ENCODE data around the gene ACOX1. TPM values are rescaled to one million over a fixed set of nuclear protein-coding genes. Genes with fewer than 3 reads are reported as not detected.

The ACOX1 gene
- total RNA-seq, 1 donor from 2014 or later: 36.1 TPM

- H3K4me1 Mint-ChIP-seq (ENCODE audit: unreplicated experiment): no peaks in the 10 kb centered on the region
- no peak for DNase-seq (ENCODE audit: low spot score)
- peak overlapping the region; percentile 79 for H3K4me3 Mint-ChIP-seq (ENCODE audit: unreplicated experiment)
- TF ChIP-seq CTCF (IDR thresholded peaks at IDR 0.05; ENCODE audit: unreplicated experiment): no peak
- no peak overlapping the region for H3K27ac Mint-ChIP-seq (ENCODE audit: unreplicated experiment)
- no peaks in the 10 kb centered on the region for H3K9me3 Mint-ChIP-seq (ENCODE audit: unreplicated experiment)
- peaks cover 13% of the 10 kb centered on the region for H3K36me3 Mint-ChIP-seq (ENCODE audit: low read depth, unreplicated experiment)
- H3K27me3 Mint-ChIP-seq (ENCODE audit: unreplicated experiment): no peaks in the 10 kb centered on the region
These were observed 29.9 kb upstream of the ACOX1 start for GRCh38 chr17:76008630-76009425.

- Mint-ChIP-seq H3K27ac (ENCODE audit: unreplicated experiment) (no peak overlapping the region), H3K4me1 (ENCODE audit: unreplicated experiment) (no peaks in the 10 kb centered on the region), H3K9me3 (ENCODE audit: unreplicated experiment) (no peaks in the 10 kb centered on the region), H3K36me3 (ENCODE audit: low read depth, unreplicated experiment) (peaks cover 17% of the 10 kb centered on the region), H3K4me3 (ENCODE audit: unreplicated experiment) (no peak overlapping the region), H3K27me3 (ENCODE audit: unreplicated experiment) (no peaks in the 10 kb centered on the region)
- no peak for TF ChIP-seq CTCF (IDR thresholded peaks at IDR 0.05; ENCODE audit: unreplicated experiment)
- DNase-seq (ENCODE audit: low spot score): no peak
These were observed 29.2 kb upstream of the ACOX1 start for GRCh38 chr17:76008208-76008607.

- H3K4me1 Mint-ChIP-seq (ENCODE audit: unreplicated experiment): no peaks in the 10 kb centered on the region
- no peak overlapping the region for H3K27ac Mint-ChIP-seq (ENCODE audit: unreplicated experiment)
- H3K9me3 Mint-ChIP-seq (ENCODE audit: unreplicated experiment): no peaks in the 10 kb centered on the region
These were observed 28.8 kb upstream of the ACOX1 start for GRCh38 chr17:76007850-76008165.

GRCh38 chr17:76007131-76007849, 28.3 kb upstream of the ACOX1 start:
- no peak for TF ChIP-seq CTCF (IDR thresholded peaks at IDR 0.05; ENCODE audit: unreplicated experiment)
- H3K4me3 Mint-ChIP-seq (ENCODE audit: unreplicated experiment): no peak overlapping the region
- H3K27ac Mint-ChIP-seq (ENCODE audit: unreplicated experiment): no peak overlapping the region
- peaks cover 20% of the 10 kb centered on the region for H3K36me3 Mint-ChIP-seq (ENCODE audit: low read depth, unreplicated experiment)
- no peaks in the 10 kb centered on the region for H3K9me3 Mint-ChIP-seq (ENCODE audit: unreplicated experiment)
- no peaks in the 10 kb centered on the region for H3K4me1 Mint-ChIP-seq (ENCODE audit: unreplicated experiment)
- DNase-seq (ENCODE audit: low spot score): no peak
- no peaks in the 10 kb centered on the region for H3K27me3 Mint-ChIP-seq (ENCODE audit: unreplicated experiment)

More at GRCh38 chr17:76007850-76008165, 28.8 kb upstream of the ACOX1 start:
- DNase-seq (ENCODE audit: low spot score): no peak
- Mint-ChIP-seq H3K27me3 (ENCODE audit: unreplicated experiment) (no peaks in the 10 kb centered on the region), H3K4me3 (ENCODE audit: unreplicated experiment) (no peak overlapping the region), H3K36me3 (ENCODE audit: low read depth, unreplicated experiment) (peaks cover 18% of the 10 kb centered on the region)
- no peak for TF ChIP-seq CTCF (IDR thresholded peaks at IDR 0.05; ENCODE audit: unreplicated experiment)

Data from endothelial cell (in vitro differentiated cells).